HG02623 (cell line): ENCODE results near the gene CTDNEP1.
A peak's percentile ranks its signal among the peaks of the same experiment; 100 is the strongest.

Source experiments
- ATAC-seq: cut with Tn5 transposase; IDR thresholded peaks from one replicate; pipeline ENCODE4 v1.9.1; 2021; ENCODE audit warnings: moderate library complexity; ENCODE audit not compliant: unreplicated experiment

The CTDNEP1 gene

DNA sequence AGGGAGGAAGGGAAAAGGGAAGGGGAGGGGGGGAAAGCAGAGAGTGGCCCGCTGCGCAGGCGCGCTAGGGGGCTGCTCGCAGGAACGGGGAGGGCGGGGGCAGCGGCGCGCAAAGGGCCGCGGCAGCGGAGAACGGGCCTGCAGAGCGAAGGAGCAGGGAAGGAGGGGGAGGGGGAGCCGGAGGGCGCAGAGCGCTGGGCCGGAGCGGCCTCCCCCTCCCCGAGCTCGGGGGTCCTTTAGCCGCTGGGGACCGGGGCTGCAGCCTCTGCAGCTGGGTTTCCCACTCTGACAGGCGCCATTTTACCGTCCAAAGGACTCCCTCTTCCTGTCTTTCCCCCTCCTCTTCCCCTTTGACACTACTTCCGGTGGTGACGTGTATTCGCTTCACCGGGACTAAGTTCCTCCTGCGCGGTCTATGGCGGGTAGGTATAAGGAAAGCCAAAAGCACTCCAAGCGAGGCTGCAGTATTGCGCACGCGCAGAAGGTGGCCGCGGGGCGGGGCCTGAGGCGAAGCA is at the start of gene CTDNEP1:
CTDNEP1 (minus strand) TSS at position 74 of the 515 bp plus-strand sequence. CDS start 438 bp downstream, outside the sequence.
- ATAC-seq = peak; percentile 79

DNA sequence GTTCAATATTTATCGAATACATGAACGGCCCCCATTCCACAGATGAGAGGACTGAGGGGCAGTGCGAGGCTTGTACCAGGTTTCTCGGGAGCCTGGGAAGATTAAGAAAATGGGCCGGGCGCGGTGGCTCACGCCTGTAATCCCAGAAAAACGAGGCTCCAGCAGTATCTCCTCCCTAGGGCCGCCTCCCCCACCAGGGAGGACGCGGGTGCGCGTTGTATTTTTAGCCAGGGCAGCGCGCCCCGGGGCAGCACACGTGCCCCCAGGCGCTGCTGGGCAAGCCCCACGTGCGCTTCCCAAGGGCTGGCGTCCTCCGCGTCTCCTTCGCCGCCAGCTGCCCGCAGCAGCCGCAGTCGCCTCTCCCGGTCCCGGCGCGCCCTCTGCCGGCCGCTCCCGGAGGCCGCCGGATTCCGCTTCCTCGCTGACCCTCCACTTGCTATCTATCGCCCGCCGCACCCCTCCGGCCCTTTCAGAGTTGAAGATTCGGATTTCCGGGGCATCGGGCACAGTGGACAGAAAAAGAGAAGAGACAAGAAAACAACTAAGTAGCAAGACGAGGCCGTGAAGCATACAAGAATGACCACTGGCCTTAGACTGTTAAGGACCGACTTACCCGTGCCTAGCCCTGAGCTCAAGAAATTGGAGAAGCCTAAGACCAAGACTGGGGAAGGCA is 44.8 kb upstream of the CTDNEP1 start:
- ATAC-seq = no peak

DNA sequence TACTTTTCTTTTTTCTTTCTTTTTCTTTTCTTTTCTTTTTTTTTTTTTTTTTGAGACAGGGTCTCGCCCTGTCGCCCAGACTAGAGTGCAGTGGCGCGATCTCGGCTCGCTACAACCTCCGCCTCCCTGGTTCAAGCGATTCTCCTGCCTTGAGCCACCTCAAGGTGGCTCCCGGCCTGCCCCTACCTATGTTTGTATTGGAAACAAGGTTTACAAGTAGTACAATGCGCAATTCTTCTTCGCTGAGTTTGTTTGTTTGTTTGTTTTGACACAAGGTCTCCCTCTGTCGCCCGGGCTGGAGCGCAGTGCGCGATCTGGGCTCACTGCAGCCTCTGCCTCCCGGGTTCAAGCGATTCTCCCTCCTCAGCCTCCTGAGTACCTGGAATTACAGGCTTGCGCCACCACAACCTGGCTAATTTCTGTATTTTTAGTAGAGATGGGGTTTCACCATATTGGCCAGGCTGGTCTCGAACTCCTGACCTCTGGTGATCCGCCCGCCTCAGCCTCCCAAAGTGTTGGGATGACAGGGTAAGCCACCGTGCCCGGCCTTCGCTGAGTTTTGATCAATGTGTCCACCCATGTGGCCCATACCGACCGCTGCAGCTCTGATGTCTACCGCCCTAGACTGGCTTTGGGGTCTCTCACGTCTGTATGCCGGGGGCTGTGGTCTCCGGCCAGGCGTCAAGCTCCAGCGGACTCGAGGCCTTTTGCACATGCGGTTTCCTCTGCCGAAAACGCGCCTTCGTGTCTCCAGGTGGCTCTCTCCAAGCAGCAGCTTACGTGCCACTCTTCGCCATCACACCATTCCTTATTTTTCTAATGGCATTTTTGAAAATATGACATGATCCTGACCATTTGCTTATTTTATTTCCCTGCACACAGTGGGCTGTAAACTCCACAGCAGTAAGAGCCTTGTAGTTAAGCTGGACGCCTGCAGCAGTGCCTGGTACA is 44.0 kb upstream of the CTDNEP1 start:
- ATAC-seq = no peak

DNA sequence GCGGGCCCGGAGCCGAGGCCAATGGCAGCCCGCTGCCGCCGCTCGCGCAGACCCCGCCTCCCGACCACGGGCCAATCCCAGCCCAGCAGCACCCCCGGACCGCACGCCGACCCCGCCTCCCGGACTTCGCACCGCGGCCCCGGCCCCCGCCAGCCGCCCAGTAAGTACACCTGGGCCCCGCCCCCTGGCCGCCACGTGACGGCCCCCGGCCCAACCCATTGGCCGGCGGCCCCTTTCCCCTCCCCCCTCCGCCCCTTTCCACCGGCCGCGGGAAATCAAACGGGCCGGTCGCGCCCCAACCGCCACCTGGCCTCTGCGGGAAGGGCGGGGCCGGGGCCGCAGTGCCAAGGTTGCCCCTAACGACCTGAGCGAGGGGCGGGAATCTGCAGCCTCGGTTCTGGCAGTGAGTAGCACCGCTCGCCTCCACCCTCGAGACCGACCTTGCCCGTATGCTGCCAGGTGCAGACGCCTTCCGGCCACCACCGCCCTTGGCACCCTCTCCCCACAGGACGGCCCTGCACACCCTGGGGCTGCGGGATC is 43.1 kb upstream of the CTDNEP1 start, which contains the start of gene YBX2:
YBX2 (minus strand) TSS at position 26 of the 540 bp plus-strand sequence. CDS start 139 bp downstream, outside the sequence.
- no peak for ATAC-seq

DNA sequence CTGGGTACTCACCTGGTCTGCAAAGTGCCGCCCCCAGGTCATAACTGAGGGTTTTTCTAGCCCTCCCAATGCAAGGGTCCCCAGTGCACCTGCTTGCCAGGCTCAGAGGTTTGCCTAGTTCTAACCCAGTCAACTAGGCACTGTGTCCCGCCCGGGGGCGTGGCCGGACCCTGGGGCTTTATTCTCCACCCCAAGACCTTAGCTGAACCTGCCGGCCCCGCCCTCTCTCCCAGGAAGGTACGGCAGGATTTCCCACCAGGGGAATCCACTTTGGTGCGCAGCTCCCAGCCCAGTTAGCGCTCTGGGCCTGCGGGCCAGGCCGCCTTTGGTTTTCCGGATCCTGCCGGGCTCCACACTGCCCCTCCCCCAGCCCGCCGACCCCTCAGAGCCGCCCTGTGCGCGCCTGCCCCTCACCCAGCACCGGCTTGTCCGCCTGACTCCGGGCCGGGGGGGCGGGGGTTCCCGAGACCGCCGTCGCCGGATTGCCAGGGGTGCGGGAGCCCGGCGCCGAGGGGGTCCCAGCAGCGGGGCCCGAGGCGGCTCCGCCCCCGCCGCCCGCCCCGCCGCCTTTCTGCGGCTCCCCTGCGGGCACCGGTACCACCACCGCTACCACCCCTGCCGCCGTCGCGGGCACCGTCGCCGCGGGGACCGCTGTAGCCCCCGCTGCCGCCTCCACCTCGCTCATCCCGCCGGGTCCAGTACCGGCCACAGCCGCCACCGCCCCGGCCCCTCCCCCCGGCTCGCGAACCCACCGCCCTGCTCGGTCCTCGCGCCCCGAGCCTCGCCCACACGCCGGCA is 42.5 kb upstream of the CTDNEP1 start:
- no peak for ATAC-seq

DNA sequence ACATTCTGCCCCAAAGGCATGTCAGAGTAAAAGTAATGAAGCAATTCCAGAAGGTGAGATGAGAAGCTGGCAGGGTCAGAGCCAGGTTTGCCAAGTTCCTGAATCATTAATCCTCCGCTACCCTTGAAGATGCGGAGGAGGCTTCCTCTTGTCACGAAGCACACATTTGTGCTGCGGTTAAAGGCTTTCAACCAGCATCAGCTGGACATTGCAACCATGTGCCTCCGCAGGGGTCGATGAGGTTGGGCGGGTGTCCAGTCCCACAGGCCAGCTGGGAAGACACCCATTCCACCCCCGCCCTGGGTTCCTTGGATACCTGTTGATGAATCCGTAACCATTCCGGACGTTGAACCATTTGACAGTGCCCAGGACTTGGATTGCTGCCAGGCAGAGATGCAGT is 41.6 kb upstream of the CTDNEP1 start:
- ATAC-seq = no peak

DNA sequence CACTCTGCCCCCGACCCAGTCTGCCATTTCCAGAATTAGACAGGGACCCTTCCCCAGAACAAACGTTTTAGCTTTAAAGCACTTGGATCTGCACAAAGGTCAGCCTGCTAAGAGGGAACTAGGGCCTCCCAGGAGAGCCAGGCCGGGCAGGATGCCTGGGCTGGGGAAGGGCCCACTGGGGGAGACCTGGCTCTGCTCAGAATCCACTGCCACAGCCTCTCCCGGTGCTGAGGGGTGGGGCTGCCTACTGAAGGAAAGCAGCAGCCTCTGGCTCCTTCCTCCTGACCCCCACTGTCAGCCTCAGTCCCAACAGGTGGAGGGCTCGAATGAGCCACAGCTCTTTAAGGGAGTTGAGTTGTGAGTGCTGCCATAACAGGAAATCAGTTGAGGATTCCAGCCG is 41.2 kb upstream of the CTDNEP1 start:
- ATAC-seq = no peak

DNA sequence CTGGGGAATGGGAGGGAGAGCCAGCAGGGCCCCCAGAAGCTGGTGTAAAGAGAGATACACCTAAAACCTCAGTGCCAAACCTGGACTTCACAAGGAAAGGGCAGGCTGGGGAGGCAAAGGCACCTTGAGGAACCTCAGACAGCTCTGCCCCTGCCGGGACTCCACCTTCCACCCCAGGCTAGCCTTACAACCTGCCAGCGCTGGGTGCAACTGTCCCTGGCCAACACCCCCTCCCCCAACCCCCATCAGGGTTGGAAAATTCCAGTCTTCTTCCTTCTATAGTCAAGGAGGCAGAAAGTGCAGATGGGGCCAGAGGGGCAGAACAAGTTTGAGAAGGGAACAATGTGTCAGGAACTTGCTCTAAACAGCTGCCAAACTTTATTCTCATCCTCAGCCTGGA is 40.7 kb upstream of the CTDNEP1 start:
- no peak for ATAC-seq

DNA sequence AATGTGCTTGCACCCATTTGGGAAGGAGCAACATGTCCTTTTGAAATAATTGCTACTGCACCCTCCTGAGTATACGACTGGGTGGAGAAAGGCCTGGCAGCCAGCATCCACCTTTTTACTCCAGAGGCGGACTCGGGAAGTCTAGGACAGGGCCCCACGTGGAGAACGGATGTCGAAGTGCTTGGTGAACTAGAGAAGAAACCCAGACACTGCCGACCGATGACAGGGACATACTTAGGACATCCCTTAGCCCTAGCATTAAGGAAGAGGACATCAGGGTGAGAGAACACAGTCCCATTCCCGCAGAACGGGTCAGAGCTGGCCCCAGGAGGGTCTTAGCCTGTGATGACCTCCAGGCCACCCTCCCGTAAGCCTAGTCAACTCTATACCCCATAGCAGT is 39.2 kb upstream of the CTDNEP1 start:
- no peak for ATAC-seq

DNA sequence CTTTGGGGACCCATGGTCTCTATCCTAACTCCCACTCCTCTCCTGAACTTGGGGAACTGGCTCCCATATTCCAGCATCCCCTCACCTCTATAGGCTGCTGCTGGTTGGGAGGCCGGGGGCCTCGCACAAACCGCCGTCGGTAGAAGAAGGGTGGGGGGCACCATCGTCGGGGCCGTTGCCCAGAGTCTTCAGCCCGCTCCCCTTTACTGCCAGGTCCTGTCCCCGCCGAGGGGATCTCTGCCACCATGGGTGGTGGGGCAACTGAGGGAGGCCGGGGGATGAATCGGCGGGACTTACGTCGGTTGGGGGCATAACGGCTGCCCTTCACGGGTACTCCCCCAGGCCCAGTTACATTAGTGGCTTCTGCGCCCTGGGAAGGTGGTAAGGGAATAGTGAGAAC is 38.6 kb upstream of the CTDNEP1 start:
- no peak for ATAC-seq

DNA sequence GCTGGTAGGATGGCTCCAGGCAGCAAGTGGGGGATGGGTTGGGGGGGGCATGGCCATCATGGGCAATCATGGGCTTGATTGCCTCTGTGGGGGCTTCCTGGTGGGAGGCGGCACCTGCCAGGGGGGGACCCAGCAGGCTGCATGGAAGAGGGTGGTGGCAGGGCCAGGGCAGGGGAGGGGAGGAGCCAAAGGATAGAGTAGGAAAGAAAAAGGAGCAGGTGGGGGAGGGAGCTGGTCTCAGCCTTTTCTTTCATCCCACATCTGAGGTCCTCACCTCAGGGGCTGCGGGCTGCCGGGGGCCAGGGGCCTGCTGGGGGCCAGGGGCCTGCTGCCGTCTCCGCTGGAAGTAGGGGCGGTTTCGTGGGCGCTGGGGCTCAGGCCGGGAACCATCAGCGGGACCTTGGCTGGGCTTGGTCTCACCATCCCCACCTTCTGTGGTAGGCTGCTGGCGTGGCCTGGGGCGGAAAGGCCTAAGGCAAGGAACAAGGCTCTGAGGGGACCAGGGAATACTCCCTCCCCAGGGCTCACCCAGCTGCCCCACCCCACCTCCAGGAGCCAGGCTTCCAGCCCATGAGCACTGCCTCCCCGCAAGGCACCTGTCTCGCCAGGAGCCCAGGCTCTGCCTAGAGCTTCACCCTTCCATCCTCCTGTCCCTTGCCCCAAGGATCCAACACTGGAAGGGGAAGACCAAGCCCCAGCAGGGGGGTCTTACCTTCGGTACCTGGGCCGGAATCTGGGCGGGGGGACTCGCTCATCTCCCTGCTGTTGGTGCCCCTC is 37.9 kb upstream of the CTDNEP1 start:
- ATAC-seq = no peak

DNA sequence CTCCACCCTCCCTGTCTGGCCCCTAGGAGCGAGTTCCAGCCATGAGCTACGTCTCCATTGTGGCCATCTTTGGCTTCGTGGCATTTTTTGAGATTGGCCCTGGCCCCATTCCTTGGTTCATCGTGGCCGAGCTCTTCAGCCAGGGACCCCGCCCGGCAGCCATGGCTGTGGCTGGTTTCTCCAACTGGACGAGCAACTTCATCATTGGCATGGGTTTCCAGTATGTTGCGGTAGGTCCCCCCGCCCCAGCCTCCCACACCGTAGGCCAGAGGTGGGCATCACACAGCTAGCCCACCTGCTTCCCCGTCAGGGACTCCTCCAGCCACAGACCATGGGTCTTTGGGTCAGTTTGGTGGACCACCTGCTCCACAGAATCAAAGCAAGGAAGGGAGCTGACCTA is 34.1 kb upstream of the CTDNEP1 start:
- no peak for ATAC-seq

DNA sequence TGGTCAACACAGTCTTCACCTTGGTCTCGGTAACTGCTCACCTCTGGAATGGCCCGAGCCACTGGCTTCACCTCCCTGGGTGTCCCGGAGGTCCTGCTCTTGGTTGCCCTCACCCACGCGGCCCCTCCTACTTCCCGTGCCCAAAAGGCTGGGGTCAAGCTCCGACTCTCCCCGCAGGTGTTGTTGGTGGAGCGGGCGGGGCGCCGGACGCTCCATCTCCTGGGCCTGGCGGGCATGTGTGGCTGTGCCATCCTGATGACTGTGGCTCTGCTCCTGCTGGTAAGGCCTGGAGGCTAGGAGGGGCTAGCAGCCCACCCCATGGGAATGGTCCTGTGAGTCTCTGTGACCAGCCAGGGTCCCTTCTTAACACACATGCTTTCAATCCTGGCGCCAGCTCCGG is 33.4 kb upstream of the CTDNEP1 start:
- no peak for ATAC-seq

DNA sequence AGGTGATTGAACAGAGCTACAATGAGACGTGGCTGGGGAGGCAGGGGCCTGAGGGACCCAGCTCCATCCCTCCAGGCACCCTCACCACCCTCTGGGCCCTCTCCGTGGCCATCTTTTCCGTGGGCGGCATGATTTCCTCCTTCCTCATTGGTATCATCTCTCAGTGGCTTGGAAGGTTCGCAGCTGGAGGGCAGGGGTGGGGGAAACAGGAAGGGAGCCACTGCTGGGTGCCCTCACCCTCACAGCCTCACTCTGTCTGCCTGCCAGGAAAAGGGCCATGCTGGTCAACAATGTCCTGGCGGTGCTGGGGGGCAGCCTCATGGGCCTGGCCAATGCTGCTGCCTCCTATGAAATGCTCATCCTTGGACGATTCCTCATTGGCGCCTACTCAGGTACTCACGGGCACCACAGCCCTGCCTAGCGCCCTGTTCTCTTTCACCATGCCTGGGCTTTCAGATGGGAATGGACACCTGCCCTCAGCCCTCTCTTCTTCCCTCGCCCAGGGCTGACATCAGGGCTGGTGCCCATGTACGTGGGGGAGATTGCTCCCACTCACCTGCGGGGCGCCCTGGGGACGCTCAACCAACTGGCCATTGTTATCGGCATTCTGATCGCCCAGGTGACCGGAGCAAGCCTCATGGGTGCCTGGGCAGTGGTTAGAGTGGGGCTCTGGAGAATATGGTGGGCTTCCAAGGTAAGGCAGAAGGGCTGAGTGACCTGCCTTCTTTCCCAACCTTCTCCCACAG is 32.1 kb upstream of the CTDNEP1 start:
- no peak for ATAC-seq

DNA sequence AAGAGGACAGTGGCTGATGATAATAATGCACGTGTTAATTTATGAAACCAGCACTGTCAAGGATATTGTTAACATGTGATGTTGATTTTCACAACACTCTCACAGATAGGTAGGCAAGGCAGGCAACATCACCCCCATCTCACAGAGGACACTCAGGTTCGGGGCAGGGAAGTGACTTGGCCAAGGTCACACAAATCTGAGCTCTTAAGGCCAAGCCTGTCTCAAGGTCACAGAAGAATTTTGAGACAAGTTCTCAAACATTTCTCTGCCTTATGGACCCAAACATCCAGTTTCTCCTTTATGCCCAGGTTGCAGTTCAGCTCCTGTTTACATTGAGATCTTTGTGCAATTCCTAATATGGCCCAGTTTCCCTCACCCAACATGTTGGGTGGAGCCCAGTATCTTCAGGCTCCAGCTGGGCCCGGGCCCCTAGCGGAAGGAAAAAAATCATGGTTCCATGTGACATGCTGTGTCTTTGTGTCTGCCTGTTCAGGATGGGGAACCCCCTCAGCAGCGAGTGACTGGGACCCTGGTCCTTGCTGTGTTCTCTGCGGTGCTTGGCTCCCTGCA is 31.3 kb upstream of the CTDNEP1 start:
- ATAC-seq = no peak

DNA sequence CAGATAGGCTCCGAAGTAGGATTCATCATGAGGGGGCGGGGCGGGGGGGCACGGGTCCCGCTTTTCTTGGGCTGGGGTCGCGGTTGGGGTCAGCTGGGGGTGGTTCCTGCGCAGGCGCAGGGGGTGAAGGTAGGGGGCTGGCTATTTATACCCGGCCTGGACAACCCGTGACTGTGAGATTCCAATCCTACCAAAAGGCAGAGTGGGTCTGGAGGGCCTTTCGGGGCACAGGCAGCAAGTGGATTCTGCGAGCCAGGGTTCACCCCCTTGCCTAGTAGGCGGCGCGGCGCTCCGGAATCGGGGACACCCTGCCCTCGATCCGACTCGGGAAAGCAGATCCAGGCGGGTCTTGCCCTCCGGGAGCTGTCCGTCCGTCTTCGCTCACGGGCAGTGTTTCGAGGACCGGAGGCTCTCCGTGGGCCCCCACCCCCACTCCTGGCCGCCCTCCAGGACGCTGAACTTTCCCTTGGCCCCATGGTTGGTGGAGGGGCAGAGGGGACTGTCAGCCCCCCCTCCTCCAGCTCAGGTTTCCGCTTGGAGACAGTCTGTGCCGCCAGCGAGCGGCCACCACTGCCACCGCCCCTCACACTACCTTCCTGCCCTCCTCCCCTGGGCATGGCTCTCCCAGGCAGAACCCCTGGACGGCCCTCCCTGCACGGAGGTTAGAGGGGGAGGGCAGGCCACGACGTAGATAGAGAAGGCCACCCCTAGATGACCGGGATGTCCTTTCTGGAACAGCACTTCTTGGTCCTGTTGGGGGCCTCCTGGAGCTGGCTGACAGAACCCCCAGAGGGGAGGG is 30.6 kb upstream of the CTDNEP1 start:
- ATAC-seq = no peak

DNA sequence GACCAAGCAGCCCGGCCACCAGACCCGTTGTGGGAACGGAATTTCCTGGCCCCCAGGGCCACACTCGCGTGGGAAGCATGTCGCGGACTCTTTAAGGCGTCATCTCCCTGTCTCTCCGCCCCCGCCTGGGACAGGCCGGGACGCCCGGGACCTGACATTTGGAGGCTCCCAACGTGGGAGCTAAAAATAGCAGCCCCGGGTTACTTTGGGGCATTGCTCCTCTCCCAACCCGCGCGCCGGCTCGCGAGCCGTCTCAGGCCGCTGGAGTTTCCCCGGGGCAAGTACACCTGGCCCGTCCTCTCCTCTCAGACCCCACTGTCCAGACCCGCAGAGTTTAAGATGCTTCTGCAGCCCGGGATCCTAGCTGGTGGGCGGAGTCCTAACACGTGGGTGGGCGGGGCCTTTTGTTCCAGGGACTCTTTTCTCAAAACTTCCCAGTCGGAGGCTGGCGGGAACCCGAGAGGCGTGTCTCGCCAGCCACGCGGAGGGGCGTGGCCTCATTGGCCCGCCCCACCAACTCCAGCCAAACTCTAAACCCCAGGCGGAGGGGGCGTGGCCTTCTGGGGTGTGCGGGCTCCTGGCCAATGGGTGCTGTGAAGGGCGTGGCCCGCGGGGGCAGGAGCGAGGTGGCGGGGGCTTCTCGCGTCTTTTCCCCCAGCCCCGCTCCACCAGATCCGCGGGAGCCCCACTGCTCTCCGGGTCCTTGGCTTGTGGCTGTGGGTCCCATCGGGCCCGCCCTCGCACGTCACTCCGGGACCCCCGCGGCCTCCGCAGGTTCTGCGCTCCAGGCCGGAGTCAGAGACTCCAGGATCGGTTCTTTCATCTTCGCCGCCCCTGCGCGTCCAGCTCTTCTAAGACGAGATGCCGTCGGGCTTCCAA is 29.8 kb upstream of the CTDNEP1 start, which contains the start of gene SLC2A4:
SLC2A4 (plus strand) TSS at position 645 of the 879 bp plus-strand sequence; CDS start at position 862, 217 bp downstream.
- ATAC-seq = peak; percentile 38
